ENCODE results near the gene BTBD18. TPM values are rescaled to one million over a fixed set of nuclear protein-coding genes. Genes with fewer than 3 reads are reported as not detected.

Gene BTBD18
- total RNA-seq, 4 donors from 2014 or later = not detected

GRCh38 chr11:57791321-57792059 is 39.9 kb upstream of the BTBD18 start:
- TF ChIP-seq POLR2A (IDR thresholded peaks at IDR 0.05) (no peak), CTCF (IDR thresholded peaks at IDR 0.05 in 4 of 5, conservative IDR thresholded peaks at IDR 0.05 in 1 of 5) (no peak)
- H3K4me1 ChIP-seq = peaks cover 48 to 52% of the 10 kb centered on the region in 2 donors
- in situ Hi-C loops (cut with MboI; ENCODE audit: low sequenced_read_pairs in 4 of 4) = no loop called here
- DNase-seq (no peak), ATAC-seq (no peak)
- H3K36me3 ChIP-seq = peaks cover 0 to 25% of the 10 kb centered on the region in 2 donors
- H3K9me3 ChIP-seq = no peaks in the 10 kb centered on the region
- peak overlapping the region in 3 of 4 donors; percentile 40 to 46 (median 41) for H3K27ac ChIP-seq
- intact Hi-C loops (cut with DNase I; ENCODE audit: low total_unique reads) = loop anchor here (10.0 kb wide), 1 partner anchor 227 kb away; the partner anchor contains the start of gene UBE2L6
- no peaks in the 10 kb centered on the region for H3K27me3 ChIP-seq
- no peak overlapping the region for H3K4me3 ChIP-seq

GRCh38 chr11:57788703-57789088 is 37.1 kb upstream of the BTBD18 start:
- TF ChIP-seq POLR2A (IDR thresholded peaks at IDR 0.05) = no peak
- Histone ChIP-seq H3K27me3 (no peaks in the 10 kb centered on the region), H3K27ac (peak overlapping the region in 1 of 4 donors; percentile 48), H3K4me1 (peaks cover 53 to 60% of the 10 kb centered on the region in 2 donors), H3K36me3 (peaks cover 0 to 11% of the 10 kb centered on the region in 2 donors), H3K4me3 (no peak overlapping the region), H3K9me3 (no peaks in the 10 kb centered on the region)
- DNase-seq = no peak
- in situ Hi-C loops (cut with MboI; ENCODE audit: low sequenced_read_pairs in 4 of 4) = no loop called here
- intact Hi-C loops (cut with DNase I; ENCODE audit: low total_unique reads) = no loop called here
- ATAC-seq = no peak

- DNase-seq = no peak
- Histone ChIP-seq H3K27ac (peak overlapping the region in 3 of 4 donors; percentile 1 to 48 (median 1)), H3K9me3 (no peaks in the 10 kb centered on the region), H3K4me3 (no peak overlapping the region), H3K4me1 (peaks cover 47 to 55% of the 10 kb centered on the region in 2 donors), H3K36me3 (peaks cover 0 to 11% of the 10 kb centered on the region in 2 donors), H3K27me3 (no peaks in the 10 kb centered on the region)
- TF ChIP-seq CTCF (IDR thresholded peaks at IDR 0.05 in 4 of 5, conservative IDR thresholded peaks at IDR 0.05 in 1 of 5) (no peak), POLR2A (IDR thresholded peaks at IDR 0.05) (no peak)
- intact Hi-C loops (cut with DNase I; ENCODE audit: low total_unique reads) = no loop called here
- ATAC-seq = no peak
- in situ Hi-C loops (cut with MboI; ENCODE audit: low sequenced_read_pairs in 4 of 4) = no loop called here
Observed at GRCh38 chr11:57787920-57788702, 36.5 kb upstream of the BTBD18 start.

GRCh38 chr11:57787006-57787604 is 35.5 kb upstream of the BTBD18 start:
- Histone ChIP-seq H3K36me3 (peaks cover 0 to 9% of the 10 kb centered on the region in 2 donors), H3K4me3 (no peak overlapping the region), H3K27me3 (no peaks in the 10 kb centered on the region), H3K9me3 (no peaks in the 10 kb centered on the region), H3K27ac (peak overlapping the region in 3 of 4 donors; percentile 1 to 48 (median 42)), H3K4me1 (peaks cover 52 to 61% of the 10 kb centered on the region in 2 donors)
- no peak for TF ChIP-seq POLR2A (IDR thresholded peaks at IDR 0.05)
- intact Hi-C loops (cut with DNase I; ENCODE audit: low total_unique reads) (no loop called here), in situ Hi-C loops (cut with MboI; ENCODE audit: low sequenced_read_pairs in 4 of 4) (no loop called here)
- ATAC-seq = no peak
- DNase-seq = no peak

GRCh38 chr11:57786436-57786835 is 34.8 kb upstream of the BTBD18 start:
- peaks cover 47 to 63% of the 10 kb centered on the region in 2 donors for H3K4me1 ChIP-seq
- intact Hi-C loops (cut with DNase I; ENCODE audit: low total_unique reads) = no loop called here
- ATAC-seq = no peak
- H3K4me3 ChIP-seq = no peak overlapping the region
- TF ChIP-seq CTCF (IDR thresholded peaks at IDR 0.05 in 4 of 5, conservative IDR thresholded peaks at IDR 0.05 in 1 of 5) (no peak), POLR2A (IDR thresholded peaks at IDR 0.05) (no peak)
- H3K36me3 ChIP-seq = peaks cover 0 to 2% of the 10 kb centered on the region in 2 donors
- H3K27me3 ChIP-seq = no peaks in the 10 kb centered on the region
- no peaks in the 10 kb centered on the region for H3K9me3 ChIP-seq
- in situ Hi-C loops (cut with MboI; ENCODE audit: low sequenced_read_pairs in 4 of 4) = no loop called here
- peak overlapping the region in 2 of 4 donors; percentile 42 to 48 for H3K27ac ChIP-seq
- no peak for DNase-seq
